H1 (cell line): ENCODE data around the gene BTNL3. TPM values are rescaled to one million over a fixed set of nuclear protein-coding genes. Genes with fewer than 3 reads are reported as not detected.

Experiments
- CTCF ChIA-PET: fragments of 300-600 bp; sonication (Branson Sonifier 250); formaldehyde crosslinking; loops from one replicate; lab custom pipeline; 2021; ENCODE audit not compliant: partially characterized antibody; lab: Charles Lee
- POLR2A ChIA-PET: fragments of 300-600 bp; sonication (Branson Sonifier 250); formaldehyde crosslinking; loops from one replicate; lab custom pipeline; 2021; ENCODE audit warnings: inconsistent platforms; ENCODE audit not compliant: partially characterized antibody; lab: Charles Lee
- DNase-seq, 2 experiments: peaks; one replicate each; pipeline versions ENCODE4 v3.0.0 to v3.0.0-alpha.2; 2010 to 2022; ENCODE audit warnings: low spot score in 2 of 2, low read depth in 1 of 2, mixed read lengths in 1 of 2
- FAIRE-seq: peaks from 2 replicates; lab custom pipeline; 2011; peaks lifted over from hg19 to GRCh38; lab: Jason Lieb, UNC
- H2AFZ ChIP-seq: 2 replicates; pipeline ENCODE4 v1.8.1; 2012; ENCODE audit warnings: low read length, inconsistent platforms
- H2AK5ac ChIP-seq: 2 replicates; pipeline ENCODE4 v1.6.1; 2013; ENCODE audit warnings: low read depth, low read length
- H2BK120ac ChIP-seq: replicated peaks from 2 replicates; pipeline ENCODE3; 2013; ENCODE audit warnings: low read depth, low read length, inconsistent platforms
- H2BK12ac ChIP-seq: 2 replicates; pipeline ENCODE4 v1.6.1; 2013; ENCODE audit warnings: low read depth, low read length
- H2BK15ac ChIP-seq: 2 replicates; pipeline ENCODE4 v1.6.1; 2013; ENCODE audit warnings: low read length
- H2BK20ac ChIP-seq: 2 replicates; pipeline ENCODE4 v1.6.1; 2013; ENCODE audit warnings: low read length
- H2BK5ac ChIP-seq: 2 replicates; pipeline ENCODE4 v1.6.1; 2013; ENCODE audit warnings: low read depth, low read length
- H3K14ac ChIP-seq: 2 replicates; pipeline ENCODE4 v1.6.1; 2013; ENCODE audit warnings: inconsistent platforms; ENCODE audit not compliant: insufficient read length
- H3K18ac ChIP-seq: 2 replicates; pipeline ENCODE4 v1.6.1; 2013; ENCODE audit warnings: low read length; ENCODE audit errors: extremely low read depth
- H3K23ac ChIP-seq: 2 replicates; pipeline ENCODE4 v1.6.1; 2013; ENCODE audit warnings: inconsistent platforms; ENCODE audit not compliant: insufficient read length
- H3K23me2 ChIP-seq: 2 replicates; pipeline ENCODE4 v1.6.1; 2013; ENCODE audit warnings: low read depth, low read length
- H3K27ac ChIP-seq: 2 replicates; pipeline ENCODE4 v1.6.1; 2011; ENCODE audit warnings: low read depth, low read length, inconsistent platforms
- H3K27me3 ChIP-seq, 4 experiments: replicated peaks in 1 of 4; 1 replicate in 1 of 4; 2 replicates in 3 of 4; pipeline versions ENCODE4 v1.6.1 to v1.8.1; 2011 to 2013; ENCODE audit warnings: low read length in 3 of 4, mild to moderate bottlenecking in 3 of 4, inconsistent platforms in 2 of 4, mixed read lengths in 2 of 4, moderate library complexity in 1 of 4; ENCODE audit not compliant: control insufficient read depth in 3 of 4, insufficient read depth in 3 of 4; ENCODE audit errors: extremely low read depth in 1 of 4
- H3K36me3 ChIP-seq, 4 experiments: 2 replicates each; pipeline versions ENCODE4 v1.6.1 to v1.8.1; 2011 to 2013; ENCODE audit warnings: mild to moderate bottlenecking in 4 of 4, low read length in 3 of 4, moderate library complexity in 2 of 4, control low read depth in 1 of 4, inconsistent platforms in 1 of 4; ENCODE audit not compliant: insufficient read depth in 4 of 4, control insufficient read depth in 2 of 4
- H3K4ac ChIP-seq: replicated peaks from 2 replicates; pipeline ENCODE3; 2013; ENCODE audit warnings: low read length, low read depth, mixed read lengths, inconsistent platforms; ENCODE audit not compliant: insufficient read length
- H3K4me1 ChIP-seq, 4 experiments: replicated peaks in 1 of 4; 1 replicate in 1 of 4; 2 replicates in 3 of 4; pipeline versions ENCODE4 v1.6.1 to v1.8.1; 2011 to 2013; ENCODE audit warnings: low read length in 3 of 4, inconsistent platforms in 2 of 4, mixed read lengths in 1 of 4; ENCODE audit not compliant: insufficient read depth in 4 of 4, control insufficient read depth in 3 of 4
- H3K4me2 ChIP-seq, 2 experiments: 2 replicates each; pipeline versions ENCODE4 v1.6.1 to v1.8.1; 2011 to 2013; ENCODE audit warnings: low read depth in 2 of 2, low read length in 2 of 2, control low read depth in 1 of 2, inconsistent platforms in 1 of 2, mild to moderate bottlenecking in 1 of 2; ENCODE audit not compliant: insufficient read depth in 1 of 2
- H3K4me3 ChIP-seq, 4 experiments: fragments of 200-600, 300-600 bp in 1 of 4; sonication (generic), shearing (Covaris generic), sonication (Bioruptor Twin) in 1 of 4; 2 replicates each; pipeline versions ENCODE4 v1.5.1 to v1.8.1; 2011 to 2016; ENCODE audit warnings: low read length in 4 of 4, low read depth in 3 of 4, control low read depth in 2 of 4, inconsistent platforms in 2 of 4, mild to moderate bottlenecking in 2 of 4, mixed read lengths in 1 of 4, moderate library complexity in 1 of 4; ENCODE audit not compliant: insufficient read depth in 2 of 4; ENCODE audit errors: extremely low read depth in 1 of 4
- H3K56ac ChIP-seq: replicated peaks from 2 replicates; pipeline ENCODE3; 2013; ENCODE audit warnings: low read depth, mild to moderate bottlenecking, mixed read lengths, low read length, inconsistent platforms; ENCODE audit not compliant: insufficient read length
- H3K79me1 ChIP-seq: 2 replicates; pipeline ENCODE4 v1.6.1; 2013; ENCODE audit warnings: low read depth, low read length, control low read depth
- H3K79me2 ChIP-seq, 2 experiments: 2 replicates each; pipeline versions ENCODE4 v1.6.1 to v1.8.1; 2012 to 2013; ENCODE audit warnings: low read length in 2 of 2, mild to moderate bottlenecking in 2 of 2, inconsistent platforms in 1 of 2; ENCODE audit not compliant: insufficient read depth in 2 of 2, control insufficient read depth in 1 of 2
- H3K9ac ChIP-seq, 4 experiments: replicated peaks in 1 of 4; 1 replicate in 1 of 4; 2 replicates in 3 of 4; pipeline versions ENCODE4 v1.6.1 to v1.8.1; 2011 to 2013; ENCODE audit warnings: low read depth in 3 of 4, low read length in 3 of 4, control low read depth in 2 of 4, mild to moderate bottlenecking in 2 of 4, moderate library complexity in 2 of 4, inconsistent platforms in 1 of 4; ENCODE audit errors: extremely low read depth in 1 of 4
- H3K9me3 ChIP-seq, 2 experiments: 2 replicates each; pipeline versions ENCODE4 v1.6.1 to v1.8.1; 2012 to 2013; ENCODE audit warnings: mild to moderate bottlenecking in 2 of 2, moderate library complexity in 2 of 2, control low read depth in 1 of 2, inconsistent platforms in 1 of 2, low read depth in 1 of 2, low read length in 1 of 2, mixed read lengths in 1 of 2; ENCODE audit not compliant: insufficient read depth in 2 of 2
- H4K20me1 ChIP-seq, 2 experiments: replicated peaks in 1 of 2; 2 replicates each; pipeline versions ENCODE3 to v1.8.1; 2011 to 2013; ENCODE audit warnings: inconsistent platforms in 2 of 2, low read length in 2 of 2, mild to moderate bottlenecking in 1 of 2; ENCODE audit not compliant: insufficient read depth in 2 of 2, control insufficient read depth in 1 of 2
- H4K5ac ChIP-seq: 2 replicates; pipeline ENCODE4 v1.6.1; 2013; ENCODE audit warnings: low read length, low read depth, mixed read lengths, inconsistent platforms; ENCODE audit not compliant: insufficient read length
- H4K8ac ChIP-seq: 2 replicates; pipeline ENCODE4 v1.8.0; 2013; ENCODE audit warnings: mild to moderate bottlenecking, moderate library complexity, low read length, inconsistent platforms; ENCODE audit not compliant: insufficient read depth; ENCODE audit errors: extremely low read depth
- H4K91ac ChIP-seq: replicated peaks from 2 replicates; pipeline ENCODE3; 2013; ENCODE audit warnings: low read length, mixed read lengths, inconsistent platforms; ENCODE audit not compliant: insufficient read length
- BCL11A ChIP-seq, 2 experiments: IDR thresholded peaks; one replicate each; pipeline ENCODE4 v1.6.1; 2011; ENCODE audit warnings: low read depth in 2 of 2, low read length in 2 of 2, mild to moderate bottlenecking in 2 of 2
- CEBPB ChIP-seq: IDR thresholded peaks from 2 replicates; pipeline ENCODE4 v1.6.1; 2012; ENCODE audit warnings: low read depth, low read length
- CTBP2 ChIP-seq: IDR thresholded peaks from 2 replicates; pipeline ENCODE4 v1.7.0; 2011; ENCODE audit warnings: borderline replicate concordance, mild to moderate bottlenecking, moderate library complexity, mixed read lengths, low read length; ENCODE audit not compliant: insufficient read depth, insufficient read length
- E2F6 ChIP-seq: IDR thresholded peaks from 2 replicates; pipeline ENCODE4 v1.6.1; 2012; ENCODE audit warnings: inconsistent platforms
- GTF2F1 ChIP-seq: IDR thresholded peaks from 2 replicates; pipeline ENCODE4 v1.6.1; 2012; ENCODE audit warnings: low read depth, low read length, improper control_type of control experiment, borderline replicate concordance
- HDAC2 ChIP-seq, 2 experiments: fragments of 300-600 bp in 1 of 2; sonication (generic) in 1 of 2; IDR thresholded peaks; 2 replicates each; pipeline ENCODE4 v1.6.1; 2011 to 2012; ENCODE audit warnings: low read depth in 2 of 2, low read length in 2 of 2, mild to moderate bottlenecking in 2 of 2, moderate library complexity in 2 of 2, borderline replicate concordance in 1 of 2, inconsistent platforms in 1 of 2
- HDAC6 ChIP-seq: IDR thresholded peaks from one replicate; pipeline ENCODE4 v1.7.1; 2012; ENCODE audit warnings: low read depth, mild to moderate bottlenecking, inconsistent platforms, low read length, moderate library complexity
- JUN ChIP-seq: IDR thresholded peaks from 2 replicates; pipeline ENCODE4 v1.6.1; 2011; ENCODE audit warnings: low read depth, mild to moderate bottlenecking, improper control_type of control experiment, low read length
- RFX5 ChIP-seq: IDR thresholded peaks from 2 replicates; pipeline ENCODE4 v1.6.1; 2011; ENCODE audit warnings: low read depth, low read length, improper control_type of control experiment, borderline replicate concordance
- USF2 ChIP-seq: IDR thresholded peaks from 2 replicates; pipeline ENCODE4 v1.6.1; 2011; ENCODE audit warnings: low read length, improper control_type of control experiment
- WGBS, 2 experiments: shearing (Covaris generic) in 1 of 2; methylation state at CpG; one replicate each; pipeline versions ENCODE4 v1.1.6 to v1.1.7; 2013 to 2015; ENCODE audit warnings: low lambda C conversion rate in 2 of 2, mixed read lengths in 2 of 2, inconsistent platforms in 1 of 2, low coverage in 1 of 2, missing lambda C conversion rate in 1 of 2; ENCODE audit not compliant: insufficient replicate concordance in 2 of 2, insufficient coverage in 1 of 2, insufficient read length in 1 of 2; ENCODE audit errors: extremely low coverage in 1 of 2, missing lambda C conversion rate in 1 of 2; 5-methylcytosine and 5-hydroxymethylcytosine counted together
- polyA plus RNA-seq, 7 experiments: library from polyadenylated mRNA; depleted of rRNA in 3 of 7; stranded (reverse) in 5 of 7; unstranded in 2 of 7; fragments of >200 nt in 5 of 7; fragments of 200-250 nt in 2 of 7; gene quantifications; 1 replicate in 5 of 7; 2 replicates in 1 of 7; 4 replicates in 1 of 7; pipeline versions ENCODE4 v1.2.1 to v1.2.3, GENCODE V29; 2011 to 2013; ENCODE audit warnings: missing spikeins in 2 of 7, mixed read lengths in 2 of 7
- total RNA-seq: library from RNA; stranded (reverse); fragmentation: NEBNext Ultra II Directional; extraction: Animal tissue kit (Norgen Biotek cat#: 25700); gene quantifications from 2 replicates; pipeline ENCODE4 v1.2.1, GENCODE V29; 2021

The BTNL3 gene
- total and polyA plus RNA-seq, 2 of the 8 experiments (the other 6 are each of a cell fraction or from before 2014, with no cell fraction given), result not detected

DNA sequence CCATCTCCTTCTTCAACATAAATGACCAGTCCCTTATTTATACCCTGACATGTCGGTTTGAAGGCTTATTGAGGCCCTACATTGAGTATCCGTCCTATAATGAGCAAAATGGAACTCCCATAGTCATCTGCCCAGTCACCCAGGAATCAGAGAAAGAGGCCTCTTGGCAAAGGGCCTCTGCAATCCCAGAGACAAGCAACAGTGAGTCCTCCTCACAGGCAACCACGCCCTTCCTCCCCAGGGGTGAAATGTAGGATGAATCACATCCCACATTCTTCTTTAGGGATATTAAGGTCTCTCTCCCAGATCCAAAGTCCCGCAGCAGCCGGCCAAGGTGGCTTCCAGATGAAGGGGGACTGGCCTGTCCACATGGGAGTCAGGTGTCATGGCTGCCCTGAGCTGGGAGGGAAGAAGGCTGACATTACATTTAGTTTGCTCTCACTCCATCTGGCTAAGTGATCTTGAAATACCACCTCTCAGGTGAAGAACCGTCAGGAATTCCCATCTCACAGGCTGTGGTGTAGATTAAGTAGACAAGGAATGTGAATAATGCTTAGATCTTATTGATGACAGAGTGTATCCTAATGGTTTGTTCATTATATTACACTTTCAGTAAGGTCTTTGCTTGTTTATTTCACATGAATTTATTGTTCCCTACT is 38.2 kb upstream of the BTNL3 start:
- FAIRE-seq, result no peak
- no peaks in the 10 kb centered on the region for H3K79me2 ChIP-seq
- H2AFZ ChIP-seq, result no peak overlapping the region
- H3K56ac ChIP-seq, result no peak overlapping the region
- H3K4me3 ChIP-seq, result no peak overlapping the region
- WGBS, 2 experiments, result 79% methylated on average over 6 of the region's 6 CpGs; no CpG with 5 or more reads in 1 of the 2 experiments
- no peak overlapping the region for H4K5ac ChIP-seq
- no peak overlapping the region for H3K27ac ChIP-seq
- no peaks in the 10 kb centered on the region for H3K79me1 ChIP-seq
- H3K4me2 ChIP-seq, result no peak overlapping the region
- no peaks in the 10 kb centered on the region for H3K27me3 ChIP-seq
- no peak overlapping the region for H3K18ac ChIP-seq
- H3K23ac ChIP-seq, result no peak overlapping the region
- H4K8ac ChIP-seq, result no peak overlapping the region
- H3K36me3 ChIP-seq, result no peaks in the 10 kb centered on the region; a peak in 1 of 8 replicates
- H3K9me3 ChIP-seq, result no peaks in the 10 kb centered on the region; a peak in 2 of 4 replicates
- H2BK15ac ChIP-seq, result no peak overlapping the region
- H2BK20ac ChIP-seq, result no peak overlapping the region
- peaks cover 0 to 2% (median 0%) of the 10 kb centered on the region in 4 experiments; a peak in 1 of 7 replicates for H3K4me1 ChIP-seq
- H4K91ac ChIP-seq, result no peak overlapping the region
- no peak overlapping the region for H2BK12ac ChIP-seq
- TF ChIP-seq RFX5 (no peak), E2F6 (no peak), CTBP2 (no peak), USF2 (no peak), BCL11A (IDR thresholded peaks at IDR 0.05; ENCODE audit: low read depth in 2 of 2, low read length in 2 of 2) (no peak), JUN (no peak), GTF2F1 (no peak), HDAC2 (IDR thresholded peaks at IDR 0.05; ENCODE audit: borderline replicate concordance in 1 of 2, low read depth in 2 of 2, low read length in 2 of 2) (no peak), CEBPB (no peak), HDAC6 (no peak)
- no peak overlapping the region for H3K14ac ChIP-seq
- no peak for DNase-seq
- ChIA-PET POLR2A (no interaction called here), CTCF (no interaction called here)
- no peak overlapping the region for H3K4ac ChIP-seq
- no peak overlapping the region for H2AK5ac ChIP-seq
- H3K9ac ChIP-seq, result no peak overlapping the region
- H4K20me1 ChIP-seq, result no peaks in the 10 kb centered on the region
- no peaks in the 10 kb centered on the region; the same call in 1 of the 2 replicates for H3K23me2 ChIP-seq
- H2BK5ac ChIP-seq, result no peak overlapping the region
- H2BK120ac ChIP-seq, result no peak overlapping the region
